Activated CD4-positive, alpha-beta T cell treated with anti-CD3 and anti-CD28 coated beads for 24 hours (primary cell): ENCODE data around the gene PPFIBP2.

Source experiments
- DNase-seq, 2 donors: peaks; one replicate each; pipeline ENCODE4 v3.0.0-alpha.2; 2020; ENCODE audit warnings: low read depth in 2 of 2

Gene PPFIBP2

DNA sequence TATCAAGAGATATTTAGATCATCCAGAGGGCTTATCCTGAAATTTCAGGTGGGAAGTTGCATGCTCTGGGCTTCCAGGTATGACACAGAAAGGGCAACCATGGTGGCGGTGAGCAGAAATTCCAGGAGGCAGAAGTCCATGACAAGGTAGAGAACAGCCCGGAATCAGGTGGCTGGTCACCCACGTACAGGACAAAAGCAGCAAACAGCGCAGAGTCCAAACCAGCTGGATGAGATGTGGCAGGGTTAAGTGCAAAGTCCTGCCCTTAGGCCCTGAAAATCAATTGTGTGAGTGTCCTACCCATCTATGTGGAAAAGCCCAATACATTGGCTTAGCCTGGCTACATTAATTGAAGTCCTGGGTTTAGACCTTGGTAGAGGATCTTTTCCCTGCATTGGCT is 11.6 kb downstream of the PPFIBP2 start:
- DNase-seq: no peak

GRCh38 chr11:7527029-7527428 is 13.2 kb downstream of the PPFIBP2 start:
- DNase-seq: no peak

GRCh38 chr11:7528514-7529049 is 14.8 kb downstream of the PPFIBP2 start:
- no peak for DNase-seq

GRCh38 chr11:7530013-7530640 is 16.3 kb downstream of the PPFIBP2 start:
- no peak for DNase-seq

- no peak for DNase-seq
Measured at GRCh38 chr11:7531011-7531410, 17.2 kb downstream of the PPFIBP2 start.

GRCh38 chr11:7532405-7533145 is 18.8 kb downstream of the PPFIBP2 start:
- no peak for DNase-seq

- DNase-seq: no peak
Measured at GRCh38 chr11:7533199-7534041, 19.6 kb downstream of the PPFIBP2 start.

DNA sequence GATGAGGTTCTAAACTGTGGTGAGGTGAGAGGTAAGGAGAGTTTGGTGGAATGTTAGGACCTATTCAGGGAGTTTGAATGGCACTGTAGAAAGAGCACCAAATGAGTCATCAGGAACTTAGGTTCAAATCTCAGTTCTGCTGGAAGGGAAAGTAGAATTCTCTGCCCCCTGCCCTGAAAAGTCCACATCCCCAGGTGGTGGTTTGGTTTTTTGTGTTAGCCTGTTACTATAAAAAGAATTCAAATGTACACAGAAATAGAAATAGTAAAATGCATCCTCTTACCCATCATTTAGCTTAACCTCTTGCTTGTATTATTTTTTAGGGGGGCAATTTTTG is 20.2 kb downstream of the PPFIBP2 start:
- DNase-seq: no peak

DNA sequence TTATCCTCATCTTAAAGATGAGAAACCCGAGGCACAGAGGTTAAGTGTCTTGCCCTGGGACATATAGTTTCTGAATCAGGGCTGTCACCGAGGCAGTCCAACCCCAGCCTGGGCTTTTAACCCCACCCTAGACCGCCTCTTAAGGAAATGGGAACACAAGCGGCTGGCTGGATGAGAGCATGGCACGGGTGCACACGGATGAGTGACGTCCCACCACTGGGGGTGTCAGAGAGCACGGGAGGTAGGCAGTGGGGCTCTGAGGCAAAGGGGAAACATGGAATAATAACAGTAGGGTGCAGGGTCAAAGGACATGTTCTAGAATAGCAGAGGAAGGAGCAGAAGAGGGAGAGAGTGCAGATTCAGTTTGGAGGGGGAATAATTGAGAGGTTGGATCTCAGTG is 22.3 kb downstream of the PPFIBP2 start:
- DNase-seq: no peak

DNA sequence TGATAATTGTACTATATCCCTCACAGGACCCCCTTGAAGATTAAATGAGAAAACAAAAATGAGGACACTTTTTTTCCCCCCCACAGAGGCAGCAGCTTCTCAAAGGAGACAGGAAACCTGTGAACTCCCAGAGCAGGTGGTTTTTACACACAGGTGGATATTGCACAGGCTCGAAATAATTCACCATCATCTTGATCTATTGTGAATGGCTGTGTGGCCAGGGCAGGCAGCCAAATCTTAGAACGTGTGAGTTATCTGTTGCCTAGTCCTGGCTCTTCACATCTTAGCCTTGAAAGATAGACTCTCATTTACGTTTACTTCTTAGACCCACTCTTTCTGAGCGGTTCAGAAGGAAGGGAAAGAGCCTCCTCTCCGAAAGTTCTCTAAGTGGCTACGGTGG is 23.5 kb downstream of the PPFIBP2 start:
- DNase-seq: no peak

DNA sequence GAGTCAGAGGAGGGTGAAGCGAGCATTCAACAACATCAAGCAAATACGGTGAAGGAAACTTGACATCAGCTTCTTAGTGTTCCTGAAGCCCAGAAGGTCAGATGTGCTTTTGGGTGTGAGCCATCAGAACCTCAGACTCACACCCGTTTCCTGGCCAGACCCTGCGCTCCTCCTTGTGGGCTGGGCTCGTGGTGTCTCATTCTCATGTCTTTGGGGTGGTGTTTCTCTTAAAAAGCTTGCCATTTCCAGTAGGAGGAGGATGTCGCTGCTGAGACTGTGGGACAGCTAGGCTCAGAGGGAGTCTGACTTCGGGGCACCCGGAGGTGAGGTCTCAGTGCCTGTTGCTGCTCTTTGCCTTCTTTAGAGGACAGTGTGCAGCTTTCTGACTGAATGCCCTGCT is 24.2 kb downstream of the PPFIBP2 start:
- DNase-seq: no peak

DNA sequence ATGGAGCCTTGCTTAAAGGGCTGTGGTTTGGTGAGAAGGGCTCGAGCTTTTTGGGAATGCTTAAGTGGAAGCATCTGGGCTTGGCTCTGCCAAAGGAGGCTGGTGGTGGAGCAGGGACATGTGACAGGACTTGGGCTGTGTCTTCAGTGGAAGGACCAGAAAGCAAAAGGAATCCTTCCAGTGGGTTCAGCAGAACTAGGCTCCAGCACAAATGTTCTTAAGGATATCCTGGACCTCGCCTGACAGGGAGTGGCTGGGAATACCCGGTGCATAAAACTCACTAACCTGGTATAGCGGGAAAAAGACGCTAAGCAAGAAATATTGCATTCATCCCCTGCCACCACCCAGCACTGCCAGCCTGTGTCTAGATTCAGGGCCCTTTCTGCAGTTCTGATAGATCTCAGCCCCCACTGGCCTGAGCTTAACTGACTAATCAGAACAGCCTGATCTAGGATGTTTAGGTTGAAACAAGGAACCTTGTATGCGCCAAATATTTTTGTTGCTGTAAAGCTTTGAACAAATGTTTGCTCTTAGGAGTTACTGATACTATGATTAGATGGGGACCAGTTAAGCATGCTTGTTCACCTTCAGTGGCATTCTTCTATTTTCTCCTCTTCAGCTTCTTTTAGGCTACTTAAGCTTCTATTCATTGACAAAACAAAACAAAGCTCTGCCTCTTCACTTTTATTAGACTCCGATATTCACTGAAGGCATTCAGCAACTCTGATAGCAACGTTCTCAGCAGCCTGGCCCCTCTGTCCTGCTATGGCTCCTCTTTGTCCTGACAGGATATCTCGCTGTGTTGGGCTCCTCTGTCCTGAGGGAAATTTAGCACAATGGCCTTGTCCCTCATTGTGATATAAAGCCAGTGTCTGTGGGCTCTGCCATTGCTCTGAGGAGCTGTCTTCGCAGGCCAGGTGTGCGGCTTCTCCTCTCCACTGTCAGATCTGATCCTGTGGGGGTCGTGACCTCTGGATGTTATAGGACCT is 25.0 kb downstream of the PPFIBP2 start:
- no peak for DNase-seq

GRCh38 chr11:7540830-7541555 is 27.2 kb downstream of the PPFIBP2 start:
- DNase-seq: no peak

- DNase-seq: no peak
Measured at GRCh38 chr11:7543302-7543701, 29.5 kb downstream of the PPFIBP2 start.

- DNase-seq: no peak
Measured at GRCh38 chr11:7544021-7544420, 30.2 kb downstream of the PPFIBP2 start.

DNA sequence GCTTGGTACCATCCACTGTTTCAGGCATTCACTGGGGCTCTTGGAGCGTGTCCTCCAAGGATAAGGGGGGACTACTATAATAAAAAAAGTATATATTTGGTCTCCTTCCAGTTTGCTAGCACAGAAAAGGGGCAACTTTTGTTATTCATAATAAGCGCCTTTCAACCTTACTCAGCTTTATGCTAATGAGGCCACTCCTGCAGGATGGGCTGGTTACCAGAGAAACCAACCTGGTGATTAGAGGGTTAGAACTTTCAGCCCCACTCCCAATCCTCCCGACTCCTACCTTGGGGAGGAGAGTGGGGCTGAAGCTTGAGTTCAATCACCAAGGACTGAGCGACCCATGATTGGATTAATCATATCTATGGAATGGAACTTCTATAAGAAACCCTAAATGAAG is 31.8 kb downstream of the PPFIBP2 start:
- DNase-seq: no peak

- DNase-seq: no peak
Measured at GRCh38 chr11:7546324-7546791, 32.6 kb downstream of the PPFIBP2 start.

GRCh38 chr11:7547687-7548086 is 33.9 kb downstream of the PPFIBP2 start:
- no peak for DNase-seq

DNA sequence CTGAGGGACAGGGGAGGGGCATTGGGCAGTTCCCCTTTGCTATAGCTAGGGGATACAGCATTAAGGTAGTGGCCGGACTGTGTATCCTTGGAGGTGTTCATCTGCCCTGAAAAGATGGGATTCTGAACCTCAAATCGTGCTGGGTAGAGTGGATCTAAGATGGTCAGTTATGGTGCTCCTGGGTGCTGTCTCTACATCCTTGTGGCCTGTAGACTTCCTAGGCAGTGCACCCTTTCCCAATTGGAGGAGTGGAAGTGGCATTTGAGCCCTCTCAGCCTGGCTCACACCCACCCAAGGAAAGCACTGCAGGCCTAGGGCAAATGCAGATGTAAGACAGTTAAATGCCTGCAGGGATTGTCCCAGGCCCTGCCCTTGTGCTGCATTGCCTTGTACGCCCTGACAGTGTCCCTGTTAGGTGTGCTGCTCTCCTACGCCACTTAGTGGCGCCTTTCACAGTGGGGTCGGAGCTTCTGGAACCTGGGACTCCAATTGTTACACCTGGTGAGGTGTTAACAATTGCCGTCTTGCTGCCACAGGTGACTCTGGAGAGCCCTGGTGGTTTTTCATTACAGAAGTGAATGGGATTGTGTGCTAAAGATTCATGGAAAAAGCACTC is 35.0 kb downstream of the PPFIBP2 start:
- no peak for DNase-seq

DNA sequence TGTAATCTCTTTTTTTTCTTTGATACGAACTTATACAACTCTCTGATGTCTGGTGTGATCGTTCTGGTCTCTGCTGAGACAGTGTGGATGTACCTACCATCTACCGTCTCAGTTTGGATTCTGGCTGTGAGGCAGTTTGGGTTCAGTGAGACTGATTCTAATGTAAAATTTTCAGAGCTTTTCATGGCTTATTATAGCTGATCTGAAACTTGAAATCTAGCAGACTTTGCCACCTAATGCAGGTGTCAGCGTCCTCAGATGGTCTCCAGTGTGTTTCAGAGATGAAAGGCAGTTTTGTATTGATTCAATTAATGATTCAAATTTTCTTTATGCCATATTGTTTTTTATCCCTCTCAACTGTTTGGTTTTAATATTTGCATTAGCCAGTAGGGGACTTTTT is 35.9 kb downstream of the PPFIBP2 start:
- no peak for DNase-seq
